ENCODE results near the gene RAF1. TPM values are rescaled to one million over a fixed set of nuclear protein-coding genes. Genes with fewer than 3 reads are reported as not detected.

Gene RAF1
- total and polyA plus RNA-seq, 2 experiments from 2014 or later = 39.5 to 123 TPM

GRCh38 chr3:12692444-12692843 lies 28.5 kb upstream of the RAF1 start:
- H3K27ac Mint-ChIP-seq = no peak overlapping the region
- H3K4me3 ChIP-seq = no peak overlapping the region
- no peaks in the 10 kb centered on the region for H3K79me2 ChIP-seq (replicated peaks; ENCODE audit: insufficient read depth)
- TF ChIP-seq, protein P1, sequence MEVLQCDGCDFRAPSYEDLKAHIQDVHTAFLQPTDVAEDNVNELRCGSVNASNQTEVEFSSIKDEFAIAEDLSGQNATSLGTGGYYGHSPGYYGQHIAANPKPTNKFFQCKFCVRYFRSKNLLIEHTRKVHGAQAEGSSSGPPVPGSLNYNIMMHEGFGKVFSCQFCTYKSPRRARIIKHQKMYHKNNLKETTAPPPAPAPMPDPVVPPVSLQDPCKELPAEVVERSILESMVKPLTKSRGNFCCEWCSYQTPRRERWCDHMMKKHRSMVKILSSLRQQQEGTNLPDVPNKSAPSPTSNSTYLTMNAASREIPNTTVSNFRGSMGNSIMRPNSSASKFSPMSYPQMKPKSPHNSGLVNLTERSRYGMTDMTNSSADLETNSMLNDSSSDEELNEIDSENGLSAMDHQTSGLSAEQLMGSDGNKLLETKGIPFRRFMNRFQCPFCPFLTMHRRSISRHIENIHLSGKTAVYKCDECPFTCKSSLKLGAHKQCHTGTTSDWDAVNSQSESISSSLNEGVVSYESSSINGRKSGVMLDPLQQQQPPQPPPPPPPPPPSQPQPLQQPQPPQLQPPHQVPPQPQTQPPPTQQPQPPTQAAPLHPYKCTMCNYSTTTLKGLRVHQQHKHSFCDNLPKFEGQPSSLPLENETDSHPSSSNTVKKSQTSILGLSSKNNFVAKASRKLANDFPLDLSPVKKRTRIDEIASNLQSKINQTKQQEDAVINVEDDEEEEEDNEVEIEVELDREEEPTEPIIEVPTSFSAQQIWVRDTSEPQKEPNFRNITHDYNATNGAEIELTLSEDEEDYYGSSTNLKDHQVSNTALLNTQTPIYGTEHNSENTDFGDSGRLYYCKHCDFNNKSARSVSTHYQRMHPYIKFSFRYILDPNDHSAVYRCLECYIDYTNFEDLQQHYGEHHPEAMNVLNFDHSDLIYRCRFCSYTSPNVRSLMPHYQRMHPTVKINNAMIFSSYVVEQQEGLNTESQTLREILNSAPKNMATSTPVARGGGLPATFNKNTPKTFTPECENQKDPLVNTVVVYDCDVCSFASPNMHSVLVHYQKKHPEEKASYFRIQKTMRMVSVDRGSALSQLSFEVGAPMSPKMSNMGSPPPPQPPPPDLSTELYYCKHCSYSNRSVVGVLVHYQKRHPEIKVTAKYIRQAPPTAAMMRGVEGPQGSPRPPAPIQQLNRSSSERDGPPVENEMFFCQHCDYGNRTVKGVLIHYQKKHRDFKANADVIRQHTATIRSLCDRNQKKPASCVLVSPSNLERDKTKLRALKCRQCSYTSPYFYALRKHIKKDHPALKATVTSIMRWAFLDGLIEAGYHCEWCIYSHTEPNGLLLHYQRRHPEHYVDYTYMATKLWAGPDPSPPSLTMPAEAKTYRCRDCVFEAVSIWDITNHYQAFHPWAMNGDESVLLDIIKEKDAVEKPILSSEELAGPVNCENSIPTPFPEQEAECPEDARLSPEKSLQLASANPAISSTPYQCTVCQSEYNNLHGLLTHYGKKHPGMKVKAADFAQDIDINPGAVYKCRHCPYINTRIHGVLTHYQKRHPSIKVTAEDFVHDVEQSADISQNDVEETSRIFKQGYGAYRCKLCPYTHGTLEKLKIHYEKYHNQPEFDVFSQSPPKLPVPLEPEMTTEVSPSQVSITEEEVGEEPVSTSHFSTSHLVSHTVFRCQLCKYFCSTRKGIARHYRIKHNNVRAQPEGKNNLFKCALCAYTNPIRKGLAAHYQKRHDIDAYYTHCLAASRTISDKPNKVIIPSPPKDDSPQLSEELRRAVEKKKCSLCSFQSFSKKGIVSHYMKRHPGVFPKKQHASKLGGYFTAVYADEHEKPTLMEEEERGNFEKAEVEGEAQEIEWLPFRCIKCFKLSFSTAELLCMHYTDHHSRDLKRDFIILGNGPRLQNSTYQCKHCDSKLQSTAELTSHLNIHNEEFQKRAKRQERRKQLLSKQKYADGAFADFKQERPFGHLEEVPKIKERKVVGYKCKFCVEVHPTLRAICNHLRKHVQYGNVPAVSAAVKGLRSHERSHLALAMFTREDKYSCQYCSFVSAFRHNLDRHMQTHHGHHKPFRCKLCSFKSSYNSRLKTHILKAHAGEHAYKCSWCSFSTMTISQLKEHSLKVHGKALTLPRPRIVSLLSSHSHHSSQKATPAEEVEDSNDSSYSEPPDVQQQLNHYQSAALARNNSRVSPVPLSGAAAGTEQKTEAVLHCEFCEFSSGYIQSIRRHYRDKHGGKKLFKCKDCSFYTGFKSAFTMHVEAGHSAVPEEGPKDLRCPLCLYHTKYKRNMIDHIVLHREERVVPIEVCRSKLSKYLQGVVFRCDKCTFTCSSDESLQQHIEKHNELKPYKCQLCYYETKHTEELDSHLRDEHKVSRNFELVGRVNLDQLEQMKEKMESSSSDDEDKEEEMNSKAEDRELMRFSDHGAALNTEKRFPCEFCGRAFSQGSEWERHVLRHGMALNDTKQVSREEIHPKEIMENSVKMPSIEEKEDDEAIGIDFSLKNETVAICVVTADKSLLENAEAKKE (CRISPR knock-in tag; IDR thresholded peaks at IDR 0.05) = no peak
- TF ChIP-seq ZNF331 (CRISPR knock-in tag; IDR thresholded peaks at IDR 0.05; ENCODE audit: low read depth) (no peak), JUNB (IDR thresholded peaks at IDR 0.05; ENCODE audit: unreplicated experiment) (no peak), EZH2 (IDR thresholded peaks at IDR 0.05; ENCODE audit: low read depth, unreplicated experiment) (no peak), CREB1 (CRISPR knock-in tag; IDR thresholded peaks at IDR 0.05; ENCODE audit: low read depth) (no peak), NANOG (IDR thresholded peaks at IDR 0.05; ENCODE audit: borderline replicate concordance) (no peak), STAT1 (IDR thresholded peaks at IDR 0.05; ENCODE audit: unreplicated experiment) (no peak), CTCF (conservative IDR thresholded peaks at IDR 0.05; ENCODE audit: low read depth in 2 of 2) (no peak), ETS1 (IDR thresholded peaks at IDR 0.05) (no peak), EZH2phosphoT487 (IDR thresholded peaks at IDR 0.05; ENCODE audit: unreplicated experiment) (no peak)
- TF ChIP-seq, protein P2, sequence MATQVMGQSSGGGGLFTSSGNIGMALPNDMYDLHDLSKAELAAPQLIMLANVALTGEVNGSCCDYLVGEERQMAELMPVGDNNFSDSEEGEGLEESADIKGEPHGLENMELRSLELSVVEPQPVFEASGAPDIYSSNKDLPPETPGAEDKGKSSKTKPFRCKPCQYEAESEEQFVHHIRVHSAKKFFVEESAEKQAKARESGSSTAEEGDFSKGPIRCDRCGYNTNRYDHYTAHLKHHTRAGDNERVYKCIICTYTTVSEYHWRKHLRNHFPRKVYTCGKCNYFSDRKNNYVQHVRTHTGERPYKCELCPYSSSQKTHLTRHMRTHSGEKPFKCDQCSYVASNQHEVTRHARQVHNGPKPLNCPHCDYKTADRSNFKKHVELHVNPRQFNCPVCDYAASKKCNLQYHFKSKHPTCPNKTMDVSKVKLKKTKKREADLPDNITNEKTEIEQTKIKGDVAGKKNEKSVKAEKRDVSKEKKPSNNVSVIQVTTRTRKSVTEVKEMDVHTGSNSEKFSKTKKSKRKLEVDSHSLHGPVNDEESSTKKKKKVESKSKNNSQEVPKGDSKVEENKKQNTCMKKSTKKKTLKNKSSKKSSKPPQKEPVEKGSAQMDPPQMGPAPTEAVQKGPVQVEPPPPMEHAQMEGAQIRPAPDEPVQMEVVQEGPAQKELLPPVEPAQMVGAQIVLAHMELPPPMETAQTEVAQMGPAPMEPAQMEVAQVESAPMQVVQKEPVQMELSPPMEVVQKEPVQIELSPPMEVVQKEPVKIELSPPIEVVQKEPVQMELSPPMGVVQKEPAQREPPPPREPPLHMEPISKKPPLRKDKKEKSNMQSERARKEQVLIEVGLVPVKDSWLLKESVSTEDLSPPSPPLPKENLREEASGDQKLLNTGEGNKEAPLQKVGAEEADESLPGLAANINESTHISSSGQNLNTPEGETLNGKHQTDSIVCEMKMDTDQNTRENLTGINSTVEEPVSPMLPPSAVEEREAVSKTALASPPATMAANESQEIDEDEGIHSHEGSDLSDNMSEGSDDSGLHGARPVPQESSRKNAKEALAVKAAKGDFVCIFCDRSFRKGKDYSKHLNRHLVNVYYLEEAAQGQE (IDR thresholded peaks at IDR 0.05; ENCODE audit: unreplicated experiment) = no peak
- H3K4me1 ChIP-seq (ENCODE audit: insufficient read depth) = no peaks in the 10 kb centered on the region
- no peaks in the 10 kb centered on the region for H3K27me3 ChIP-seq (ENCODE audit: insufficient read depth)
- H3K4me1 Mint-ChIP-seq = peaks cover 11% of the 10 kb centered on the region
- H3K27ac ChIP-seq (ENCODE audit: low read depth) = no peak overlapping the region
- DNase-seq (ENCODE audit: low spot score) = no peak
- H3K9me2 ChIP-seq (ENCODE audit: insufficient read depth) = no peaks in the 10 kb centered on the region
- peaks cover 4% of the 10 kb centered on the region for H3K27me3 Mint-ChIP-seq (ENCODE audit: insufficient read depth, low read depth, poor library complexity)
- no peaks in the 10 kb centered on the region for H3F3A ChIP-seq (replicated peaks; ENCODE audit: low read depth)
- H3K9me3 Mint-ChIP-seq = no peaks in the 10 kb centered on the region
- no peak overlapping the region for H3K4me2 ChIP-seq
- 0 out of 2 replicates have a peak overlapping the region, but pooled peaks have one; percentile 21 for H2AFZ ChIP-seq
- H3K36me3 ChIP-seq (ENCODE audit: insufficient read depth) = no peaks in the 10 kb centered on the region
- H4K20me1 ChIP-seq (replicated peaks; ENCODE audit: insufficient read depth) = no peaks in the 10 kb centered on the region
- ATAC-seq = no peak
- no peaks in the 10 kb centered on the region for H3K36me3 Mint-ChIP-seq (ENCODE audit: low read depth)
- no peak overlapping the region for H3K4me3 Mint-ChIP-seq
